DND-41 (cell line): ENCODE measurements around the gene BRAT1.

Experiments used
- CTCF ChIP-seq: IDR thresholded peaks from 2 replicates; pipeline ENCODE4 v1.5.1; 2012; ENCODE audit warnings: borderline replicate concordance, low read length, moderate library complexity, mild to moderate bottlenecking; ENCODE audit not compliant: poor library complexity, severe bottlenecking; ENCODE audit errors: extremely low read depth
- EZH2 ChIP-seq: IDR thresholded peaks from 3 replicates; pipeline ENCODE4 v1.6.1; 2012; ENCODE audit warnings: borderline replicate concordance, low read depth, mild to moderate bottlenecking, moderate library complexity, low read length, inconsistent platforms; ENCODE audit not compliant: severe bottlenecking

GRCh38 chr7:2570021-2570420, 14.7 kb upstream of the BRAT1 start:
- TF ChIP-seq EZH2 (no peak), CTCF (no peak)
